CD4-positive, alpha-beta T cell treated with Interleukin-17A for 4 hours (primary cell): ENCODE measurements around the gene IKZF4.
A peak's percentile ranks its signal among the peaks of the same experiment; 100 is the strongest.

Experiments used
- DNase-seq: peaks from one replicate; pipeline ENCODE4 v3.0.0-alpha.2; 2020; ENCODE audit warnings: mixed read lengths

IKZF4 gene

DNA sequence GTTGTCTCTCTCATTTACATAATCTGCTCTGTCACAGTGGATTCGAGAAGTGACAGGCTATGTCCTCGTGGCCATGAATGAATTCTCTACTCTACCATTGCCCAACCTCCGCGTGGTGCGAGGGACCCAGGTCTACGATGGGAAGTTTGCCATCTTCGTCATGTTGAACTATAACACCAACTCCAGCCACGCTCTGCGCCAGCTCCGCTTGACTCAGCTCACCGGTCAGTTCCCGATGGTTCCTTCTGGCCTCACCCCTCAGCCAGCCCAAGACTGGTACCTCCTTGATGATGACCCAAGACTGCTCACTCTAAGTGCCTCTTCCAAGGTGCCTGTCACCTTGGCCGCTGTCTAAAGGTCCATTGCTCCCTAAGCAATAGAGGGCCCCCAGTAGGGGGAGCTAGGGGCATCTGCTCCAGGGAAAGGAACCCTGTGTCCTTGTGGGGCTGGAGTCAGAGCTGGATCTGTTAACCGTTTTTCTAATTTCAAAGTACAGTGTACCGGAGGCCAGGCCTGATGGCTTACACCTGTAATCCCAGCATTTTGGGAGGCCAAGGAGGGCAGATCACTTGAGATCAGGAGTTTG, 64.2 kb downstream of the IKZF4 start:
- DNase-seq = peak; percentile 50

DNA sequence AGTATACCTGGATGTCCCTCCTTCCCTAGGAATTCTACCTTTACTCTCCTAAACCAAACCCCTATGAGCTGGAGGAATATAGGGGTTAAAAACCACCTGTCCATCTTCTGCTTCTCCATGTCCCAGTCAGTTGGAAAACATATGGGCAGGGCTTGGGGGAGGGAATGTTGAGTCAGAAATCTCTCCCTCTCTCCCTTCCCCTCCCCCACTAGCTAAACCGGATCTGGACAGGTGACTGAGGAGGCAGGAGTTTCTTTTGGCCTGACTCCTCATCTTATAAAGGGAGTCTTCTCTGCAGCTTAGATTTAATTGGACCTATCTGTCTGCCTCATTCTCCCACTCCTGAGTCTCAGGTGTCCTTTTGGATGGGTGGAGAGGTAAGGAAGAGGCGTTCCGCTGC, 65.3 kb downstream of the IKZF4 start:
- no peak for DNase-seq

- no peak for DNase-seq
Measured at GRCh38 chr12:56086608-56087007, 65.8 kb downstream of the IKZF4 start.

- DNase-seq = no peak
Measured at GRCh38 chr12:56087220-56087619, 66.4 kb downstream of the IKZF4 start.
